ENCODE measurements around the gene SNW1. TPM values are rescaled to one million over a fixed set of nuclear protein-coding genes. Genes with fewer than 3 reads are reported as not detected.
A peak's percentile ranks its signal among the peaks of the same experiment; 100 is the strongest.
"Not testable (repeated sequence)": the region's sequence is repeated elsewhere in the genome, so short reads cannot be mapped to it uniquely, and the experiment has no call there.

SNW1 gene
- total and polyA plus RNA-seq, 2 of the 4 experiments (the other 2 are of a cell fraction), result 28.2 to 30.6 TPM

GRCh38 chr14:77773966-77774365, 13.0 kb upstream of the SNW1 start:
- H3K4me1 ChIP-seq (ENCODE audit: control insufficient read depth, insufficient read depth, low read length); DNase-seq; H3K18ac ChIP-seq (ENCODE audit: low read depth, low read length); H3K79me1 ChIP-seq (ENCODE audit: low read depth in 1 of 2, low read length in 2 of 2); H3K9me3 ChIP-seq (ENCODE audit: control insufficient read depth, insufficient read depth, low read length); H3K9ac ChIP-seq (ENCODE audit: low read depth, low read length); H3K14ac ChIP-seq (replicated peaks; ENCODE audit: low read depth, low read length); H4K5ac ChIP-seq (ENCODE audit: low read depth, low read length); H3K27me3 ChIP-seq (ENCODE audit: control insufficient read depth, insufficient read depth, low read length); H2AFZ ChIP-seq (replicated peaks; ENCODE audit: low read length, poor library complexity); H4K20me1 ChIP-seq (ENCODE audit: insufficient read depth, low read length); H3K4me2 ChIP-seq (ENCODE audit: low read depth, low read length); H3K36me3 ChIP-seq (ENCODE audit: control insufficient read depth, insufficient read depth, low read length); H2BK20ac ChIP-seq (ENCODE audit: low read depth, low read length); H3K4ac ChIP-seq (ENCODE audit: low read depth, low read length); in situ Hi-C loops (cut with MboI; ENCODE audit: low sequenced_read_pairs); H3K56ac ChIP-seq (ENCODE audit: extremely low read depth, insufficient read depth, low read length); BruUV-seq (replicated peaks); dilution Hi-C loops (cut with HindIII; ENCODE audit: low sequenced_read_pairs, unreplicated experiment); intact Hi-C loops (cut with micrococcal nuclease); H3K9me1 ChIP-seq (ENCODE audit: insufficient read depth, low read length); ATAC-seq (ENCODE audit: low read depth); H2AK9ac ChIP-seq (replicated peaks; ENCODE audit: low read depth, low read length, poor library complexity); H2BK5ac ChIP-seq (ENCODE audit: low read depth, low read length, poor library complexity, severe bottlenecking); H3K27ac ChIP-seq (ENCODE audit: insufficient read depth, low read length); H3K4me3 ChIP-seq (ENCODE audit: insufficient read depth, low read depth, low read length); H3K23ac ChIP-seq (ENCODE audit: low read depth, low read length); H4K8ac ChIP-seq (ENCODE audit: low read depth in 2 of 2, low read length in 2 of 2); CTCF ChIA-PET; H2BK15ac ChIP-seq (ENCODE audit: low read depth, low read length); H2AK5ac ChIP-seq (ENCODE audit: low read depth, low read length); H4K91ac ChIP-seq (ENCODE audit: insufficient read depth, low read depth, low read length); POLR2A ChIA-PET (ENCODE audit: unreplicated experiment); H2BK120ac ChIP-seq (ENCODE audit: low read depth, low read length): not testable (repeated sequence)
- WGBS, 2 experiments (ENCODE audit: extremely low coverage in 2 of 2, insufficient read length in 1 of 2), result 100% methylated on average over 1 of the region's 4 CpGs; no CpG with 5 or more reads in 1 of the 2 experiments

GRCh38 chr14:77768442-77769069, 7.6 kb upstream of the SNW1 start:
- H3K4me2 ChIP-seq (ENCODE audit: low read depth, low read length), result peak overlapping the region; percentile 22; the same call in 1 of the 2 replicates
- WGBS, 2 experiments (ENCODE audit: extremely low coverage in 2 of 2, insufficient read length in 1 of 2), result no CpG with 5 or more reads among the region's 2 CpGs
- H4K91ac ChIP-seq (ENCODE audit: insufficient read depth, low read depth, low read length); H3K9me1 ChIP-seq (ENCODE audit: insufficient read depth, low read length); H2BK20ac ChIP-seq (ENCODE audit: low read depth, low read length); intact Hi-C loops (cut with micrococcal nuclease); dilution Hi-C loops (cut with HindIII; ENCODE audit: low sequenced_read_pairs, unreplicated experiment); H3K4me3 ChIP-seq (ENCODE audit: insufficient read depth, low read depth, low read length); in situ Hi-C loops (cut with MboI; ENCODE audit: low sequenced_read_pairs); H3K9me3 ChIP-seq (ENCODE audit: control insufficient read depth, insufficient read depth, low read length); H4K8ac ChIP-seq (ENCODE audit: low read depth in 2 of 2, low read length in 2 of 2); H4K5ac ChIP-seq (ENCODE audit: low read depth, low read length); H2BK120ac ChIP-seq (ENCODE audit: low read depth, low read length); H3K4ac ChIP-seq (ENCODE audit: low read depth, low read length); H2AK9ac ChIP-seq (replicated peaks; ENCODE audit: low read depth, low read length, poor library complexity); H3K79me1 ChIP-seq (ENCODE audit: low read depth in 1 of 2, low read length in 2 of 2); H3K9ac ChIP-seq (ENCODE audit: low read depth, low read length); H3K27ac ChIP-seq (ENCODE audit: insufficient read depth, low read length); H2AFZ ChIP-seq (replicated peaks; ENCODE audit: low read length, poor library complexity); H2BK15ac ChIP-seq (ENCODE audit: low read depth, low read length); BruUV-seq (replicated peaks); H3K56ac ChIP-seq (ENCODE audit: extremely low read depth, insufficient read depth, low read length); H3K18ac ChIP-seq (ENCODE audit: low read depth, low read length); H3K4me1 ChIP-seq (ENCODE audit: control insufficient read depth, insufficient read depth, low read length); H3K14ac ChIP-seq (replicated peaks; ENCODE audit: low read depth, low read length); H3K27me3 ChIP-seq (ENCODE audit: control insufficient read depth, insufficient read depth, low read length); H2AK5ac ChIP-seq (ENCODE audit: low read depth, low read length); H3K23ac ChIP-seq (ENCODE audit: low read depth, low read length); H3K36me3 ChIP-seq (ENCODE audit: control insufficient read depth, insufficient read depth, low read length); H4K20me1 ChIP-seq (ENCODE audit: insufficient read depth, low read length): not testable (repeated sequence)
- POLR2A ChIA-PET (ENCODE audit: unreplicated experiment), result interaction anchor here (0.6 kb wide), 1 partner anchor 65 kb away, joined by 3 read pairs; no protein-coding TSS in a partner anchor
- ATAC-seq (ENCODE audit: low read depth) (peak; percentile 94), DNase-seq (peak; percentile 31)
- CTCF ChIA-PET, result interaction anchor here (0.6 kb wide), 1 partner anchor 49 kb away, joined by 5 read pairs; no protein-coding TSS in a partner anchor
- peak overlapping the region; percentile 20 for H2BK5ac ChIP-seq (ENCODE audit: low read depth, low read length, poor library complexity, severe bottlenecking)
